OCI-LY7 (cell line): ENCODE data around the gene IGF1.

Experiments
- CTCF ChIP-seq: fragments of 200-600 bp; sonication (generic); conservative IDR thresholded peaks from 2 replicates; pipeline ENCODE4 v1.5.1; 2014; ENCODE audit warnings: mild to moderate bottlenecking, antibody characterized with exemption, low read length, moderate library complexity, mixed read lengths
- EZH2phosphoT487 ChIP-seq: fragments of 200-600 bp; sonication (generic); IDR thresholded peaks from 2 replicates; pipeline ENCODE4 v1.6.1; 2018; ENCODE audit warnings: low read depth, borderline replicate concordance, mild to moderate bottlenecking, mixed run types, antibody characterized with exemption, low read length, moderate library complexity, mixed read lengths

DNA sequence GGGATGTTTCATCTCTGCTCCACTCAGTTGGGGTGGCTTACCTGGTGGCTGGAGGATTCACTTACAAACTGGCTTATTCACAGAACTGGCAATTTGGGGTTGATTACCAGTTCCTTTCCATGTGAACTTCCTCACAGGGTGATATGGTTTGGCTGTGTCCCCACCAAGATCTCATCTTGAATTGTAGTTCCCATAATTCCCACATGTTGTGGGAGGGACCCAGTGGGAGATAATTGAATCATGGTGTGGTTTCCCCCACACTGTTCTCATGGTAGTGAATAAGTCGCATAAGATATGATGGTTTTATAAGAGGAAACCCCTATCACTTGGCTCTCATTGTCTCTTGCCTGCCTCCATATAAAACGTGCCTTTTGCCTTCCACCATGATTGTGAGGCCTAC is 26.9 kb upstream of the IGF1 start:
- TF ChIP-seq CTCF (no peak), EZH2phosphoT487 (no peak)
